ENCODE measurements around the gene CIITA.
"Not testable (repeated sequence)": the region's sequence is repeated elsewhere in the genome, so short reads cannot be mapped to it uniquely, and the experiment has no call there.

Gene CIITA, protein sequence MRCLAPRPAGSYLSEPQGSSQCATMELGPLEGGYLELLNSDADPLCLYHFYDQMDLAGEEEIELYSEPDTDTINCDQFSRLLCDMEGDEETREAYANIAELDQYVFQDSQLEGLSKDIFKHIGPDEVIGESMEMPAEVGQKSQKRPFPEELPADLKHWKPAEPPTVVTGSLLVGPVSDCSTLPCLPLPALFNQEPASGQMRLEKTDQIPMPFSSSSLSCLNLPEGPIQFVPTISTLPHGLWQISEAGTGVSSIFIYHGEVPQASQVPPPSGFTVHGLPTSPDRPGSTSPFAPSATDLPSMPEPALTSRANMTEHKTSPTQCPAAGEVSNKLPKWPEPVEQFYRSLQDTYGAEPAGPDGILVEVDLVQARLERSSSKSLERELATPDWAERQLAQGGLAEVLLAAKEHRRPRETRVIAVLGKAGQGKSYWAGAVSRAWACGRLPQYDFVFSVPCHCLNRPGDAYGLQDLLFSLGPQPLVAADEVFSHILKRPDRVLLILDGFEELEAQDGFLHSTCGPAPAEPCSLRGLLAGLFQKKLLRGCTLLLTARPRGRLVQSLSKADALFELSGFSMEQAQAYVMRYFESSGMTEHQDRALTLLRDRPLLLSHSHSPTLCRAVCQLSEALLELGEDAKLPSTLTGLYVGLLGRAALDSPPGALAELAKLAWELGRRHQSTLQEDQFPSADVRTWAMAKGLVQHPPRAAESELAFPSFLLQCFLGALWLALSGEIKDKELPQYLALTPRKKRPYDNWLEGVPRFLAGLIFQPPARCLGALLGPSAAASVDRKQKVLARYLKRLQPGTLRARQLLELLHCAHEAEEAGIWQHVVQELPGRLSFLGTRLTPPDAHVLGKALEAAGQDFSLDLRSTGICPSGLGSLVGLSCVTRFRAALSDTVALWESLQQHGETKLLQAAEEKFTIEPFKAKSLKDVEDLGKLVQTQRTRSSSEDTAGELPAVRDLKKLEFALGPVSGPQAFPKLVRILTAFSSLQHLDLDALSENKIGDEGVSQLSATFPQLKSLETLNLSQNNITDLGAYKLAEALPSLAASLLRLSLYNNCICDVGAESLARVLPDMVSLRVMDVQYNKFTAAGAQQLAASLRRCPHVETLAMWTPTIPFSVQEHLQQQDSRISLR

DNA sequence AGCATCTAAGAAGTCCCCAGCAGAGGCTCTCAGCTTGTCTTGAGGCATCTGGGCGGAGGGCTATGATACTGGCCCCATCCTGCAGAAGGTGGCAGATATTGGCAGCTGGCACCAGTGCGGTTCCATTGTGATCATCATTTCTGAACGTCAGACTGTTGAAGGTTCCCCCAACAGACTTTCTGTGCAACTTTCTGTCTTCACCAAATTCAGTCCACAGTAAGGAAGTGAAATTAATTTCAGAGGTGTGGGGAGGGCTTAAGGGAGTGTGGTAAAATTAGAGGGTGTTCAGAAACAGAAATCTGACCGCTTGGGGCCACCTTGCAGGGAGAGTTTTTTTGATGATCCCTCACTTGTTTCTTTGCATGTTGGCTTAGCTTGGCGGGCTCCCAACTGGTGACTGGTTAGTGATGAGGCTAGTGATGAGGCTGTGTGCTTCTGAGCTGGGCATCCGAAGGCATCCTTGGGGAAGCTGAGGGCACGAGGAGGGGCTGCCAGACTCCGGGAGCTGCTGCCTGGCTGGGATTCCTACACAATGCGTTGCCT lies at the start of gene CIITA:
CIITA (plus strand) TSS at position 404 of the 543 bp plus-strand sequence; CDS start at position 533, 129 bp downstream.
- DNase-seq, result peak; percentile 32 to 59

DNA sequence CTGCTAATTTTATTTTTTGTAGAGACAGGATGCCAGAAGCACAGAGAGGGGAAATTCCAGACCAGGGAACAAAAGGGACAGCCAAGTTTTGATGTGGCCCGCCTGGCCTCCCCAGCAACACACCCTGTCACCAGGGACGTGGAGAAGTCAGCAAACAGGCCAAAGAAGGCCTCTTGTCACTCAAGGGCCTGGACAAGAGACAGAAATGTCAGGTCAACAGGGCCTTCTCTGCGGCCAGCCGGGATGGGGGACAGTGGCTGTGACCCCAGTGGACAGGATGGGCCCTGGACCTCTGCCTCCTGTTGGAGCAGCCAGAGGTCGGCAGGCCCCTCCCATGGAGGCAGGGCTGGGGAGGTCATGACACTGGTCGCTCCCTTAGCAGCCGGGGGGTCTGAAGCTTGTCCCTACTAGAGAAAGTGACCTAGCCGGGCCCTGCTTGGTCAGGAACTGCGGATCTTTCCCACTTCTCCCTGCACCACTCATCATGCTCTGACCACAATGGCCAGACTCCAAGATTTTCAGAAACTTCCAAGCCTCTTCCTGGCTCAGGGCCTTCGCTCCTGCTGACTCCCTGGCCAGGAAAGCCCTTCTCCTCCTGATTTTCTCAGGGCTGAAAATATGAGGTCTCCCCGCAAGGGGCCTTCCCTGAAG lies 49.2 kb upstream of the CIITA start:
- no peak for DNase-seq

DNA sequence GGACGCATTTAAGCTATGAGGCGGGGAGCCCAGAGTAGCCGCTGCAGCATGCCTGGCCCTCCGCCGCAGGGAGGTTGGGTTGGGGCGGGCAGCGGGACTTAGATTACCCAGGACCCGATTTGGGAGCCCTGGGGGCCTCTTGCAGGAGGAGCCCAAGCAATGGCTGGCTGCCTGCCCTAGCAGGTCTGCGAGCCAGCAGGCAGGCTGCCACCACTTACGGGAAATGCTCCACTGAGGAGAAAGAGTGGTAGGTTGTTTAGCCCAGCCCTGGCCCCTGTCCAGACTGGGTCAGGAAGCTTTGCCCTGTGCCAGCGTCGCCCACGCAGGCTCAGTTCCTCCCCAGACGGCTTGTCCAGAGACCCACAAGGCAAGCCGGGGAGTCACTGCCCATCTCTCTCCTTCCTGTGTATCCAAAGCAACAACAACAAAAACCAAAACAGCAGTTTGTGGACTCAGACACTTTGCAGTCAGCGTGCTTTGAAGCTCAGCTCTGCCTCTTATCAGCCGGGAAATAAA lies 48.1 kb upstream of the CIITA start:
- no peak for DNase-seq

DNA sequence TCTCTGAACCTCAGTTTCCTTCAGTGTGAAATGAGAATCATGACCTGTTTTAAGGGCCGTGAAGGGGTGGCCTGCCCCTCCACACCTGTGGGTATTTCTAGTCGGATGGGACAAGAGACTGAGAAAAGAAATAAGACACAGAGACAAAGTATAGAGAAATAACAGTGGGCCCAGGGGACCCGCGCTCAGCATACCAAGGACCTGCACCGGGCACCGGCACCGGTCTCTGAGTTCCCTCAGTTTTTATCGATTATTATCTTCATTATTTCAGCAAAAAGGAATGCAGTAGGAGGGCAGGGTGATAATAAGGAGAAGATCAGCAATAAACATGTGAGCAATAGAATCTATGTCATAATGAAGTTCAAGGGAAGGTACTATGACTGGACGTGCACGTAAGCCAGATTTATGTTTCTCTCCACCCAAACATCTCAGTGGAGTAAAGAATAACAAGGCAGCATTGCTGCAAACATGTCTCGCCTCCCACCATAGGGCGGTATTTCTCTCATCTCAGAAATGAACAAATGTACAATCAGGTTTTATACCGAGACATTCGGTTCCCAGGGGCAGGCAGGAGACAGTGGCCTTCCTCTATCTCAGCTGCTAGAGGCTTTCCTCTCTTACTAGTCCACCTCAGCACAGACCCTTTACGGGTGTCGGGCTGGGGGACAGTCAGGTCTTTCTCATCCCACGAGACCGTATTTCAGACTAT lies 47.5 kb upstream of the CIITA start:
- not testable (repeated sequence) for DNase-seq

DNA sequence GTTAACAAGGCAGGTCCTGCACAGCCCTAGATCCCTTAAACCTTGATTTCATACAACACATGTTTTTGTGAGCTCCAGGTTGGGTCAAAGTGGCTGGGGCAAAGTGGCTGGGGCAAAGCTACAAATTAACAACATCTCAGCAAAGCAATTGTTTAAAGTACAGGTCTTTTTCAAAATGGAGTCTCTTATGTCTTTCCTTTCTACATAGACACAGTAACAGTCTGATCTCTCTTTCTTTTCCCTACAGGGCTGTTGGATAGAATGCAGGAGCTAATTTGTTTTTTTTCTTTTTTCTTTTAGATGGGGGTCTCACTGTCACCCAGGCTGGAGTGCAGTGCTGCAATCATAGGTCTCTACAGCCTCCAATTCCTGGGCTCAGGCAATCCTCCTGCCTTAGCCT lies 46.8 kb upstream of the CIITA start:
- DNase-seq, result not testable (repeated sequence)

DNA sequence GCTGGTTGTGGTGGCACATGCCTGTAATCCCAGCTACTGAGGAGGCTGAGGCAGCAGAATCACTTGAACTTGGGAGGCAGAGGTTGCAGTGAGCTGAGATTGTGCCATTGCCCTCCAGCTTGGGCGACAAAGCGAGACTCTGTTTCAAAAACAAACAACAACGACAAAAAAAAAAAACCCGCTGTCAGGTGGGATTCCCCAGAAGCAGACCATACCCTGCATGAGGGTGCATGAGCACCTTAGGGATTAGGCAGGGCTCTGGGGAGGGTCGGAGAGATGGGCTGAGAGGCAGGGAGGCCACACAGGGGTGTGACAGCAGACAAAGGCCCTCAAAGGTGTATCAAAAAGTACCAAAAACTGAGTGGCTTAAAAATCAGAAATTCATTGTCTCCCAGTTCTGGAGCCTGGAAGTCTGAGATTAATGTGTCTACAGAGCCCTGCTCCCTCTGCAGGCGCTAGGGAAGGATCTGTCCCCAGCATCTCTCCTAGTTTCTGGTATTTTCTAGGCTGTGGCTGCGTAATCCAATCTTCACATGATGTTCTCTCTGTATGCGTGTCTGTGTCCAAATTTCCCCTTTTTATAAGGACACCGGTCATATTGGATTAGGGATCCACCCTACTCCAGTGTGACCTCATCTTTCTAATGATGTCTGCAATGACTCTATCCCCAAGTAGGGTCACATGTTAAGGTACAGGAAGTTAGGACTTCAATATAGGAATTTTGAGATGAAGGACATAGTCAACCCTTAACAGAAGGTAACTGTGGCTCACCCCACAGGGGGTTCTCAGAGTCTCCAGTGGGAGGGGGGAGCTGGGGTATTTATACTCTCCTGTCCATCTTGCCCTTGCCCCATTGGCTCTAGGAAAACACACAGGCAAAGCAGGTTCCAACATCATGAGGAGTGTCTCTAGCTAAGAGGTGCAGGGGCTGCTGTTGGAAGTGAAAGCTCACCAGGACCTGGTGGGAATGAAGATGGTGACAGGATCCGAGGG lies 44.8 kb upstream of the CIITA start:
- no peak for DNase-seq

DNA sequence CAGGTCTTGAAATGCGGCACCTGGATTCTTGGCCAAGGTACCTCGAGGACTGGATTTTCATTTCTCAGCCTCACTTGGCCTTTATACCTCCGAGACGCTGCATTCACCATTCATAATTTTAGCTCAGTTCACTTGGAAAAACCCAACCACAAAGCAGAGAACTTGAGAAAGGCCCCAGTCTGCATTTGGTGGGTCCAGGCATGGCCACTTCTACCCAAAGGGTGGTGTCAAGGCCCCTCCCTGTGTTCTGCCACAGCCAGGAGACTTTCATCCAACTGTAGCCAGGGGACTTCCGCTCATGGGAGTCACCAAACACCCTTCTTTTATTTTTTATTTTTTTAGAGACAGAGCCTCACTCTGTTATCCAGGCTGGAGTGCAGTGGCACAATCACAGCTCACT lies 43.7 kb upstream of the CIITA start:
- DNase-seq, result no peak

DNA sequence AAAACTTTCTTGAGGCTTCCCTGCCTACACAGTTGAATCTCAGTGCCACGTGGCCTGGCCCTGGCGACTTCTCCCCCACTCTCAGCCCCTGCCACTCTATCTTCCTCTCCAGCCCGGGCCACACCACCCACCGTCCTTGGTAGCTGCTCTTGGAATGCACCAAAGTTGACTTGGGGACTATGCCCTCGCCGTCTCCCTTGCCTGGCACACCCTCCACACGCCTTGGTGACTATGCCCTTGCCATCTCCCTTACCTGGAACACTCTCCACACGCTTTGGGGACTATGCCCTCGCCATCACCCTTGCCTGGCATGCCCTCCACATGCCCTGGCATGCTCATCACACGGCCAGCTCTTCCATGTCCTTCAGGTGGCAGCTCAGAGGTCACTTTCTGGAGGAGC lies 42.9 kb upstream of the CIITA start:
- no peak for DNase-seq

DNA sequence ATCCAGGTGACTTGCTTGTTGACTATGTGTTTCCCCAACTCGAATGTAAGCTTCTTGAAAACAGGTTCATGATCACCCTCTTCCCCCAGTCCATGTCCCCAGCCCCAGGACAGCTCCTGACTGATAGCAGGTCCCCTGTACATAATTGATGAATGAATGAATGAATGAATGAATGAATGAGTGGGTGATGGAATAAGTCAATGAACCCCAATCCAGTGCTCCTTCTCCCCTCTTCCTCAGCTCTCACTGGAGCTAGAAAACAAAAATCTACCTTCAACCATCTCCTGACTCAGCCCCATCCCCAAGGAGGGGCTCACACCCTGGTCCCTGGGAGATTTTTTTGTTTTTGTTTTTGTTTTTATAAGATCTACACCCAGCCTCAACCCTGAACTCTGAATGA lies 42.2 kb upstream of the CIITA start:
- no peak for DNase-seq

DNA sequence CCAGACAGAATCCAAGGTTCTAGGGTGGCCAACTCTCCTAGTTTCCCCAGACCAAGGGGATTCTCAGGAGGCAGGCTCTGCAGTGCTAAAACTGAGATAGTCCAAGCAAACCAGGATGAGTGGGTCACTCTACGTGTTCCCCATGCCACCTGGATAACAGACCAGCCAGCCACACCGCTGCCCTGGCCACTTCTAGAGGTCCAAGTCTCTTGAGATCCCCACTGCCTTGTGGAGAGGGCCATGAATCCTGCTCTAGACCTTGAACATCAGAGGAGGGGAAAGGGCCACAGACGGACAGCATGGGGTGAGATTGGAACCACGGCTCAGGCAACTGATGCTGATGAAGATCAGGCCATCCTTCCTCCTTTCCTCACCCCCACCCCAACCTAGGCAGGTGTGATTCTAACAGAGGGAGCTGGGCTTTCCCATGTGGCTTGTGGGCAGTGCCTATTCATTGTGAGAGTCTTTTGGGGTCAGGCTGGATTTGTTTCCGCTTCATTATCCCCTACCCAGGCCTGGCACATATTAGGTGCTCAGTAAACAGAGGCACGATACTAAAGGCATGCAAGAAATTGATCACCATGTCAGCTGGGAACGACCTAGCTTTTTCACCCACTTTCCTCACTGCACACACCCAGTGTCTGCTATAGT lies 41.6 kb upstream of the CIITA start:
- DNase-seq, result peak in 1 of 2 donors; percentile 33

DNA sequence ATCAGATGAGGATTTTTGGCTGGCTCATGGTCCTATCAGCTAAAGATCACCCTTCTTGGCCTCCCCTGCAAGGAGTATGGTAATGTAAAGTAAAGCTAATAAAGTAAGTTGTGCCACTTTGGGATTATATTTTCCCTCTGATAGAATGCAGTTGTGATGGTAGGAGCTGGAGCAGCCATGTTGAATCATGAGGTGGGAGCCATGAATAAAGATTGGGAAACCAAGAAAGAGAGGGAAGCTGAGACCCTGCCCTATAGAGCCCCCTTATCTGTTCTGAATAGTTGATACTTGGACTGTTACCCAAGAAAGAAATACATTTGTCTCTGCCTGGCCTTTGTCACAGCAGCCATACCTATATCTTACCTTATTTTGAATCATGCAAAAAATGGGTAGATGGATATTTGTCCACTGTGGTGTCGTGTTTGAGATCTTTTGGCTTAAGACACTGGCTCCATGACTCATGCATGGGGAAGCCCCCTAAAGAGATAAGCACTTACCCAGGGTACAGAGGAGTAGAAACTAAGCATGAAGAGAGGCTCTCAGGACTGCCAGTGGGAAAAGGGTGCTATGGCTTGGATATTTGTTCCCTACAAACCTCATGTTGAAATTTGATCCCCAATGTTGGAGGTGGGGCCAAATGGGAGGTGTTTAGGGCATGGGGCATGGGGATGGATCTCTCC lies 40.7 kb upstream of the CIITA start:
- DNase-seq, result no peak

DNA sequence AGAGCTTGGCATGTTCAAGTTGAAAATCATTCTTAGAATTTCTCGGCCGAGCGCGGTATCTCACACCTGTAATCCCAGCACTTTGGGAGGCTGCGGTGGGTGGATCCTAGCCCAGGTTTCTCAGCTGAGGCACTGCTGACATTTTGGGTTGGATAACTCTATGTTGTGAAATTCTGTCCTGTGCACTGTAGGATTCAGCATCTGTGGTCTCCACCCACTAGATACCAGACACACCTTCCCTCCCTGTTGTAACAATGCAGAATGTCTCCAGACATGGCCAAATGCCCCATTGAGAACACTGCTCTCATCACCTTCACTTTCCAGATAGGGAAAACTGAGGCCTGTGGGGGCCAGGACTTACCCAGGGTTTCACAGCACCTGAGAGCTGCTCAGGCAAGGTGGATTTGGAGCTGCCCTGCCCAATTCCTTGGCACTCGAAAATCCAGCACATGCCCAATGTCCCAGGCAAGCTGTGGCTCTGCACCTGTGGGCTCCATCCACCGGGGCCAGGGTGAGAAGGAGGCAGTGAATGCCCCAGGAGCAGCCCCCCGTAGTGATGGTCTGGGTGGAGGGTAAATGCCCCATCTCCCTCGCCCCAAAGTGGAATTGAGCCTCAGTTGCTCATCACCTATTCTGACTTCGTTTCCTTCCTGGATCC lies 38.3 kb upstream of the CIITA start:
- no peak for DNase-seq

DNA sequence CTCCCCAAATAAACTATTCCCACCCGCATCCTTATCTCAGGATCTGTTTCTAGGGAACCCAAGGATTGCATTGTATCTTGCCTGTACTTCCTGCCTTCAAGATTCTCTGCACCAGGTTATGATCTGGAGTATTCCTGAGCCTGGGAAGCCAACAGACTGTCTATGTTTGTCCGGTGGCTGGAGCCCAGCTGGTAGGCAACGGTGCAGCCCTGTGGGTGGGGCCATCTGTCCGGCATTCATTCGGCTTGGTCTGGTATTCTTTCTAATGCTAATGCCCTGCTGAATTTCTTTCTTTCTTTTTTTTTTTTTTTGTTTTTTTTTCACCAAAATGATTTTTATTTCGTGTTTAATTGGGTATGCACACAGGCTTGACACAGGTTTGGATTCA lies 37.7 kb upstream of the CIITA start:
- no peak for DNase-seq

DNA sequence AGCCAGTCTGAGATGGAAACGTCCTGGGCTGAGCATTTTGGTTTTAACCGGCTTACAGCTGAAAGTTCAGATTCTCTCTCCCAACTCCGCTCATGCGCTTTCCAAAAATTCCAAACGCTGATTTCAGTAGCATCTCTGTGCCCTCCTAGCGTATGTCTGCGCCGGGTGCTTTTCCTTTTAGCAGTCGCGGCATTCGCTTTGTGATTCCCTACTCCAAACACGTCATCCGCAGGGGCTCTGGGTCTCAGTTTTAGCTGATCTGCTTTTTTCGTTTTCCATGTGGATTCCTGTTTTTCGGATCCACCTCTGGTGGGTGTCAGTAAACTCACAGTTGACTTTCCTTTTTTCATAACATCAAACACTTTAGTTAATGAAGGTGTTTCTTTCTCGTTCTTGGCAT lies 36.3 kb upstream of the CIITA start:
- DNase-seq, result no peak

DNA sequence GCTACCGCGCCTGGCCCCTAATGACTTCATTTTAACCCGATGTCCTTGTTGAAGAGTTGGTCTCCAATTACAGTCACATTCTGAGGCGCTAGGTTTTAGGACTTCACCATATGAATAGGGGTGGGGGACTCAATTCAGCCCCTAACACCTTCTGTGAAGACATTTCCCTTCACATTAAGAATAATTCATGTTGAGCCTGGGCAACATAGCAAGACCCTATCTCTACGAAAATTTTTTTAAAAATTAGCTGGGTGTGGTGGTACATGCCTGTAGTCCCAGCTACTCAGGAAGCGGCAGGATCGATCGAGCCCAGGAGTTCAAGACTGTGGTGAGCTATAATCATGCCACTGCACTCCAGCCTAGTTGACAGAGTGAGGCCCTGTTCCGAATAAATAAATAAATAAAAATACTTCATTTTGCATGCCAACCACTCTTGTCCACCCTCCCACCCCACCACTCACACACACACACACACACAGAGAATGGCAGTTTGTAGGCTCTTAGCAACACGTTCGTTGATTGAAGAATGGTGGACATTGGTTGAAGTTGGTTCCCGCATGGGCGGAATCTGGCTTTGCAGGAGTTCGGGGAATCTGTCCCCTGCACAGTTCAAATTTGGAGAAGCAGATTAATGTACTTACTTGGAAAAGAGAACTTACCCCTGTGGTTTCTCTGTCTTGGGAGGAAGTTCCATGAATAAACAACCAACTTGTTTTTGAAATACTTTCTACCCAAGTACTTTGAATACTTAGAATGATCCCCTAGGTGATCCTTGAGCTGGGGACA lies 30.6 kb upstream of the CIITA start:
- no peak for DNase-seq

DNA sequence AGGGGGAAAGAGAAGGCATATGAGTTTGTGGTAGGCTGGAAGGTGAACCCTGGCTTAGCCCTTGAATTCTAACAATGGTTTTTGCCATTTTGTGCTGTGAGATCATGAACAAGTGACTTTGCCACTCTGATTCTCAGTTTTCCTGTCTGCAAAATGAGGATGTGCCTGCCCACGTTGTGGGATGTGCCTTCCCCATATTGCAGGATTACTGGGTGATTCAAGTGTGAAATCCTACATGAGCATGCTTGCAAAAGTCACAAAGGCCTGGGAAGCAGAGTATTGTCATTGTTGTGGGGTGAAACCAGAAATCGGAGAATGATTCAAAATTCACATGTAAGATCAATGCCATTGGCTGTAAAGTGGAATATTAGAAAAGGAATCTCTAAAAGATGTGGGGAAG lies 29.8 kb upstream of the CIITA start:
- no peak for DNase-seq

DNA sequence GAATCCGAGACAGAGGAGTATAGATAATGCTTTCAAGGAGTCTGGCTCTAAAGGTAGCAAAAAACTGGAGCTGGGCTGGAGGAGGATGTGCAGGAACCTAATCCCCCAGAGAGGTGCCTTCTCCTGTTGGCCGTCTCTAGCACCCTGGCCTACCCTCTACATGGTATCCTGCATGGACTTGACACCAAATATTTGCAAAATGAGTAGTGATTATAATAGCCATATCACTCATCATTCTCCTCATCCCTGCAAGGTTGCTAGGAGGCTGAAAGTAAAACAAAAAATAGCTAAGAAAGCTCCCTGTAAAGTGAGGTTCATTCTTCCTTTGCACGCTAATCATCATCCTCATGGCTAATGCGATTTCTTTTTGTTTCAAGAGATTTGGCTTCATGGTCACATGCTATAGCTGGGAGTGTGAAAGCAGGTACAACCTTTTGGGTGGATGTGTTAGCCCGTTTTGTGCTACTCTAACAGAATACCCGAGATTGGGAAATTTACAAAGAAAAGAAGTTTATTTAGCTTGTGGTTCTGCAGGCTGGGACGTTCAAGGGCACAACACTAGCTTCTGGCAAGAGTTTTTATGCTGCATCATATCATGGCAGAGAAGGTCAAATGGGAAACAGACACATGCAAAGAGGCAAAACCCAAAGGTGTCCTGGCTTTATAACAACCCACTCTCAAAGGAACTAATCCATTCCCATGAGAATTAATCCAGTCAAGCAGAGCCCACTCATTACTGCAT lies 27.1 kb upstream of the CIITA start:
- no peak for DNase-seq

Data from stimulated activated CD4-positive, alpha-beta T cell treated with anti-CD3 and anti-CD28 coated beads, Interleukin-2, amount 100 ng/mL, for 24 hours (primary cell).